Peyer's patch (tissue), 4 donors: ENCODE data around the gene ZNF638.

ENCODE experiments used
- CTCF ChIP-seq, 6 experiments: fragments of 450-650 bp in 4 of 6; fragments of 200-600 bp in 2 of 6; sonication (generic) in 1 of 6; IDR thresholded peaks; one replicate each; pipeline ENCODE4 v1.5.1; 2017 to 2019; ENCODE audit warnings: antibody characterized with exemption in 6 of 6, mild to moderate bottlenecking in 3 of 6, moderate library complexity in 1 of 6
- POLR2A ChIP-seq, 2 donors: fragments of 450-650 bp; IDR thresholded peaks; one replicate each; pipeline ENCODE4 v1.5.1; 2017; ENCODE audit warnings: antibody characterized with exemption in 2 of 2, mild to moderate bottlenecking in 2 of 2, moderate library complexity in 2 of 2

DNA sequence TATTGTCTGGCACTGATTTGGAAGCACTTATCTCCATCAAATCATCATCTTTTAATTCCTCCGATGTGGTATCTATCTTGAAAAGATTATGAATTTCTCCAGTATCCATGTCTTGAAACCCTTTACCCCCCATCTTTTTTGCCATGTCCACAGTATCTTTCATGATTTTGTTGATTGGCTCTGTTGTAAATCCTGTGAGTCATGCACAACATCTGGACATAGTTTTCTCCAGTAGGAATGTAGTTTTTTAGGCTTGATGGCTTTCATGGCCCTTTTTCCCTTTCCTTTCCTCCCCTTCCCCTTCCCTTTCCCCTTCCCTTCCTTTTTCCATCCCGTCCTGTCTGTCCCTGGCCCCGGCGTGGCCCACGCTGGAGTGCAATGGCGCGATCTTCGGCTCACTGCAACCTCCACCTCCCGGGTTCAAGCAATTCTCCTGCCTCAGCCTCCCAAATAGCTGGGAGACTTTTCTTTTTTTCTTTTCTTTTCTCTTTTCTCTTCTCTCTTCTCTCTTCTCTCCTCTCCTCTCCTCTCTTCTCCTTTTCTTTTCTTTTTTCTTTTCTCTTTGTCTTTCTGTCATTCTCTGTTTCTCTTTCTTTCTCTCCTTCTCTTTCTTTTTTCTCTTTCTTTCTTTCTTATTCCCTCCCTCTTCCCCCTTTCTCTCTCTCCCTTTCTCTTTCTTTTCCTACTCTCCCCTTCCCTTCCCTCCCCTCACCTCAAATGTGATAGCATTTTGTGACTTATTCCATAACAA, 18.4 kb upstream of the ZNF638 start:
- TF ChIP-seq CTCF (IDR thresholded peaks at IDR 0.05) (no peak), POLR2A (IDR thresholded peaks at IDR 0.05) (no peak)
